HG02610 (cell line): ENCODE data around the gene PEX12.
"Not testable (repeated sequence)": the region's sequence is repeated elsewhere in the genome, so short reads cannot be mapped to it uniquely, and the experiment has no call there.

Experiments used
- ATAC-seq: cut with Tn5 transposase; IDR thresholded peaks from one replicate; pipeline ENCODE4 v1.9.1; 2021; ENCODE audit warnings: mild to moderate bottlenecking, moderate library complexity; ENCODE audit not compliant: unreplicated experiment

Gene PEX12

DNA sequence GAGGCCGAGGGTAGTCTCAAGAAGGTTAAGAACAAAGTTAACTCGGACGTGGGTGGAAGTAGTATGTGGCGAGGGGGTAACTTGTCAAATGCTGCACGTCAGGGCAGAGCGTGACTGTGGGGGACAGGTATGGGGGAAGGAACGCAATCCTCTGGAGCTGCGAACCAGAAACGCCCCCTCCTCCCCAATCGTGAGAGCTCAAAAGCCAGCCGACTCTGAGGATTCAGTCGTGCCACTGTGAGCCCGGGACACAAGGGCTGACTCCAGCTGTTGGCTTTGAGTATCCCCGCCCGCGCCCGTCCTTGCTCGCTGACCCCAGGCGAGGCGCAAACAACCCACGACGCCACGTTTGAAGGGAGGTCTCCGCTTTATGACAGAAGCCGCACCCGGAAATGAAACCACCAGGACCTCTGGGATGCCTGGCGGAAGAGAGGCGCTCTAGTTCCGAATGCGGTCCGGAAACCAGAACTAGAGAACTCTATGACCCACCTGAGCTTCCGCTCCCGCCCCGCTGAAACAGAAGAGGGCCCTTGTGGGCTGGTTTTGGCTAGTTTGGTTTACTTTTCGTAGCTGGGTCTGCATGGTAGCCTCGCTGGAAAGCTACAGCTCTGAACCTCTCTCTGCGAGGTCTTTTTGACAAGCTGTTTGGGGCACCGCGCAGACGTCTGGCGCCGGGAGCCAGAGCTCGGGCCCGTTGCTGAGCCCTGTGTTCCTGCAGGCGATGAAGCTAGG, at the start of gene PEX12:
TSS of gene PEX12 (minus strand) at position 375 of the 732 bp plus-strand sequence. CDS start 550 bp downstream, outside the sequence.
- ATAC-seq, result peak; percentile 90

DNA sequence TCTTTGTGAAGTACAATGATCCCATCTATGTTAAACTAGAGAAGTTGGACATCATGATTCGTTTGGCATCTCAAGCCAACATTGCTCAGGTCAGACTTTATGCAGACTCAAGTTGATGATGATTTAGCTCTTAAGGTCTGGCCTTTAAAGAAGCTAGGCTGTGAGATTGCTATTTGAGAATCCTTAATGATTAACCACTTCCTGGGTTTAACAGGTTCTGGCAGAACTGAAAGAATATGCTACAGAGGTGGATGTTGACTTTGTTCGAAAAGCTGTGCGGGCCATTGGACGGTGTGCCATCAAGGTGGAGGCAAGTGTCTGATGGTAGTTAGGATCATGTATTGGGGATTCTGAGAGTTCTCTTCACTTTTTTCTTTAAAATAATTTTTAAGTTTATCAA, 49.0 kb upstream of the PEX12 start:
- ATAC-seq, result no peak

DNA sequence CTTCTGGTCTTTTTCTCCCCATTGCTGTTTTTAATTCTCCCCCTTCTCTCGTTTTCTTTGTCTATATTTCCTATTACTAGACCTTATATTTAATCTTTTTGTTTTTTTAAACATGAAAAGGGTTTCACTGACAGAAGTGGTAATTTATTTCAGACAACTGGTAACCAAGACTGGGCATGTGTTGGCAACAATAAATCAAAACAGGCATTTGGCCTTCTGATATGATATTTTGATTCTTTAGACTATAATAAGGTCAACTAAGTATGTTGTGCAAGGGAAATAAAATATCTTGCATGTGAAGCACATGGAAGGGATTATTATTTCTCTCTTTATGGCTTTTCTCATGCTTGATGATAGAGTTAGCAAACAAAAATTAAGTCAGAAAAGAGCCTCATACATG, 43.4 kb upstream of the PEX12 start:
- no peak for ATAC-seq

DNA sequence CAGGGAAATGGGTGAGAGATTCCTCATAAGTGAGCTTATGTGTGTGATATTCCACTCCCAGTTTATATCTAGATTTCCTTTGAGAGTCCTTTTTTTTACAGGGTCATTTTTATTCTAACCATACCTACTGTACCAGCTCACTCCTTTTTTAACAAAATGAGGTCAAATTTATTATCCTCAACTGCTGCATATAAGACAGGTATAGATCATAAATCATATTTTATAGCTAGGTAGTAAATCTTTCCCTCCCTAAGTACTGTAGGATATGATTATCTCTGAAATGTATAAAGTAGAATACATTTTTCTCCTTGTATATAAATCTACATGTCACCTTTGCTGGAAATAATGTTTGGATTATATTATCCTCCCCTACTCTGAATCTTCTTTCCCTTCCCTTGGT, 40.3 kb upstream of the PEX12 start:
- no peak for ATAC-seq

DNA sequence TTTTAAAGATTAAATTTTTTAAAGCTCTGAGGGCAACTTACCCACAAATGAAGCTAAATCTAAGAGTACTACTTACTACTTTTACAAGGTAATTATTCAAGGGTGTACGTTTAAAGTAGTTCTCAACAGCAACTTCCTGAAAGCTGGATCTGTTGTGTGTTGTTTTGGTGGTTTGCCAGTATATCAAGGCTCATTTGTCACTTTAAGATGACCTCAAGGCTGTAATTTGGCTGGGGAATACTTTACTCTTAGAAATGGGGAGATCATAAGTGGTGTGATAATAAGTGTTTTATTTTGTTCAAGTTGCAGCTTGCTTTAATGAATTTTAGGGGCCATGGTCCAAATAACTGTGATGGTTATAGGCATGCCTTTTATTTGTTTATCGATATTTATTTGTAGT, 39.1 kb upstream of the PEX12 start:
- ATAC-seq, result no peak

DNA sequence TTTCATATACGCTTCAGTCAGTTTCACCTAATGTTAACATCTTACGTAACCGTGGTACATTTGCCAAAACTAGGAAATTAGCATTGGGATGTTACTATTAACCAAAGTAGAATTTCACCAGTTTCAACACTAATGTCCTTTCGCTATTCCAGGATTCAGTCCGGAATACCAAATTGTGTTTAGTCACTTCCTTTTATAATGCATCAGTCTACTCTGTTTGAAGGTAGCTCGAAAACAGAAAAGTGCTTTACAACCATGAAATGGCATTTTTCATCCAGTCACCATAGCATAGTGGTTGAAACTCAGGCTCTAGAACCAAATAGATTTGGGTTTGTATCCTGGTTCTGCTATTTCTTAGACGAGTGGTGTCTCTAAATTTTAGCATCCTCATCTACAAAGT, 38.2 kb upstream of the PEX12 start:
- ATAC-seq, result no peak

DNA sequence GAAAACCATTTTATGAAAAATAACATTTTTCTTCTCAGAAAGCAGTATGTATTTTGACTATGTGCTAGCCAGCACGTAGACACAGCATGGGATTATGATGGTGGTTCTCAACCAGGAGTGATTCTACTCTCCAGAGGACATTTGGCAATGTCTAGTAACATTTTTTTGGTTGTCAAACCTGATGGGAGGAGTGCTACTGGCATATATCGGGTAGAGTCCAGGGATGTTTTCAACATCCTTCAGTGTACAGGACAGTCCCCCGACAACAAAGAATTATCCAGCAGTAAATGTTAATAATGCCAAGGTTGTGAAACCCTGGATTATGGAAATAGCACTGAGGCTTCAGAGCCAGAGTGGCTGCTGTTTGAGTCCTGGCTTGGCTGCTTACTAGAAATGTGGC, 36.4 kb upstream of the PEX12 start:
- ATAC-seq, result no peak

DNA sequence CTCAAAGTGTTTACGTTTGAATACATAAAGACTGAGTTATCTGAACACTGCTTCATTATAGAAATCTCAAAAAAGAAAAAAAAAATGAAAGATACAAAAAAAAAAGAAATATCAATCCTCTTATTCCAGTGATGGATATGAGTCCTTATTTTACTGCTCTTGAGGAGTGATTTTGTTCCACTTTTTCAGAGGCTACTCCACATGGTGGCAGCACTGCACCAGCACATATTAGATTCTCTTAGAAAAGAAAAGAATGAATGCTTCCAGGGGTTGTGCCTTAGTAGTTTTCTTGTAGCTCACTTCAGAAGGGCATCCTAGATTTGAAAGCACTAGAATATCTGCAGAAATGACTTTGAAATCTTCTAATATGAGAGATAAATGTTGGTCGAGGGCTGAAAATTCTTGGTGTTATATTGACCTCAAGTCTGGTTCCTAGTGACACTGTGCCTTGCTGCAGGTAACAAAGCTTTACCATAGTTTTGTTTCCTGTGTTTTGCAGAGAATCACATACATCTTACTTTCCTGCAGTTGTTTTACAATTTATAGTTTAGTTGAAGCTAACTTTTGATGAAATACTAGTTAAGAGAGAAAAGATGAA, 34.7 kb upstream of the PEX12 start:
- no peak for ATAC-seq

DNA sequence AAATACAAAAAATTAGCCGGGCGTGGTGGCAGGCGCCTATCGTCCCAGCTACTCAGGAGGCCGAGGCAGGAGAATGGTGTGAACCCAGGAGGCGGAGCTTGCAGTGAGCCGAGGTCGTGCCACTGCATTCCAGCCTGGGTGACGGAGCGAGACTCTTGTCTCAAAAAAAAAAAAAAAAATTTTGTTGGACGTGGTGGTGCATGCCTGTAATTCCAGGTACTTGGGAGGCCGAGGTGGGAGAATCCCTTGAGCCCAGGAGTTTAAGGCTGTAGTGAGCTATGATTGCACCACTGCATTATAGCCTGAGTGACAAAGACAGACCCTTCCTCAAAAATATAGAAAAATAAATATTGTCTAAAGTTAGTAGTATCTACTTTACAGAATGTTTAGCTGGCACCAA, 32.4 kb upstream of the PEX12 start:
- ATAC-seq, result not testable (repeated sequence)

DNA sequence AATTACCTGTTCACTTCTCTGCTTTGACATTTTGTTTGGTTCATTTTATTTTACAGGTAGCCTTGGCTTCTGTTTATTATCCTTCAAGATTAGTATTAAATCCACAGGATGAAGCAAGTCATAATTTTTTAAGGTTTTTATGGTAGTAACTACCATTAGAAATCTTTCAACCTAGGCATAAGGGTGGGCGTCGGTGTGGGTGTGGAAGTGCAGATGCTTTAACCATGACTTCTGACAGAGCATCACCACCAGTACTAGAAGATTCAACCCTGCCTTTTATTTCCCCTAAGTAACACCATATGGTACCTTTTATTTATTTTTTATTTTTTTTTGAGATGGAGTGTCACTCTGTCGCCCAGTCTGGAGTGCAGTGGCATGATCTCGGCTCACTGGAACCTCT, 31.5 kb upstream of the PEX12 start:
- no peak for ATAC-seq

DNA sequence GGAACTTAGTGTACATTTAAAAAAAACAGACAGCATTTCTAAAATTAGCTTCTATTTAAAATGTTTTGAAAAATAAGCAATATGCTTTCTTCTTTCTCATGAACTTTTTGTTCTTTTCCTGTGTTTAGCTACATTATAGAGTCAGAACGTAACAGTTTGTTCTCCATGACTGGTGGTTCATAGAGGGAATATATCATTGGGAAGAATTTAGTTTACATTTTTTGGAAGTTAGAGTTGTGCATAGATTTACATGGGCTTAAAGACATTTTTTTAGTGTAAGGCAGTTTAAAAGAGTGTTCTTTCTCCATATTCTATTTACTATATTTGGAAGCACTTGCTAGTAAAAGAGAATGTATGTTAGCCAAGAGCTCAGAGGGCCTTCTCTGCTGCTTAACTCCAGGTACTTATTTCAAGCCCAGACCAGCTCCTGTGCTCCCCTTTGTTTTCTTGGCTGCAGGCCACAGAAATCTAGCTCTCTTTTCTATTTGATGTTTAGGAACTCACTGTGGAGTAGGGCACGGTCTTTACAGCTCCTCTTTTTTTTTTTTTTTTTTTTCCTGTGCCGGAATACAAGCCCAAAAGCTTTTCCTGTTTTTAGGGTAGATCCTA, 29.0 kb upstream of the PEX12 start:
- ATAC-seq, result no peak

DNA sequence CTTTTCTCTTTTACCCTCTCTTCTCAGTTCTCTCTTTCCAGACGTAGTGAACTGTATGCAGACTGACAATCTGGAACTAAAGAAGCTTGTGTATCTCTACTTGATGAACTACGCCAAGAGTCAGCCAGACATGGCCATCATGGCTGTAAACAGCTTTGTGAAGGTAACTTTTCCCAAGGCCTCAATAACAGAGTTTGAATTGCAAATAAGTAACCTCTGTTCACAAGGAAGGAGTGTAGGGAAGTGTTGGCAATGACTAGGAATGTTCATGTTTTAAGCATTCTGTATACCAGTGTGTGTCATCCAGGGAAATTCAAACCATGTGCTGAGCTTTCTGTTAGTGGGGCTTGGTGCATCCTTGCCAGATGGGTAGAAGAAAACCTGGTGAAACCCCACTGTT, 27.3 kb upstream of the PEX12 start:
- no peak for ATAC-seq

DNA sequence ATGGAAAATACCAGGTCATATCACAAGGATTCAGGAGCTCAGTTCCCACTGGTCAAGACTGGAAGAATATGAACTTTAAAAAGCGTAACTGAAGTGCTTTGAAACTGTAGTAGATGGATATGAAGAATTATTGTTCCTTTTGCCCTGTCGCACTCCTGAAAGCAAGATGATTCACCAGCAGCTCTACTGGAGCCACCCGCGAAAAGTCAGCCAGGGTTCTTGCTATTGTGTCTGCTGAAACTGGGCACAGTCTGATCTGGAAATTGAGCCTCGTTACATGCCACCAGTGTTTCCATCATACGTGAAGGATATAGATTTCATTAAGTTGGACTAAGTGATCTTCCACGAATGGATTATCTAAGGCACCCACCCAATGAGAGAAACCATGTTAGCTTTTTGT, 25.3 kb upstream of the PEX12 start:
- ATAC-seq, result no peak

DNA sequence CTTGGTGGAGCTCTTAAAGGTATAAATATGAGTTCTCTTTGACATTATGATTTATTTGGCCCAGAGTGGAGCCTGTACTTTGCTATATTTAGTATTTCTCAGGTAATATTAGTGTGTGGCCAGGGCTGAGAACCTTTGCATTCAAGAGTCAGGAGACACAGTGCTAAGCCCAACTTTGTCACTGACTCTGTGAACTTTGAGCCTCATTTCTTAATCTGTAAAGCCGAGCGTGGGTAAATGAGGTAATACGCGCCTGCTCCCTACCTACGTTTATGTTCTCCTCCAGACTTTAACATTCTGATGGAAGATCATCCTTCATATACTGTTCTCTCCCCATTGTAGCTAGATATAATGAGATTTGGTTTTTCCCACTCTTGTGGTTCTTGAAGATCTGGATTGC, 19.2 kb upstream of the PEX12 start:
- ATAC-seq, result no peak

DNA sequence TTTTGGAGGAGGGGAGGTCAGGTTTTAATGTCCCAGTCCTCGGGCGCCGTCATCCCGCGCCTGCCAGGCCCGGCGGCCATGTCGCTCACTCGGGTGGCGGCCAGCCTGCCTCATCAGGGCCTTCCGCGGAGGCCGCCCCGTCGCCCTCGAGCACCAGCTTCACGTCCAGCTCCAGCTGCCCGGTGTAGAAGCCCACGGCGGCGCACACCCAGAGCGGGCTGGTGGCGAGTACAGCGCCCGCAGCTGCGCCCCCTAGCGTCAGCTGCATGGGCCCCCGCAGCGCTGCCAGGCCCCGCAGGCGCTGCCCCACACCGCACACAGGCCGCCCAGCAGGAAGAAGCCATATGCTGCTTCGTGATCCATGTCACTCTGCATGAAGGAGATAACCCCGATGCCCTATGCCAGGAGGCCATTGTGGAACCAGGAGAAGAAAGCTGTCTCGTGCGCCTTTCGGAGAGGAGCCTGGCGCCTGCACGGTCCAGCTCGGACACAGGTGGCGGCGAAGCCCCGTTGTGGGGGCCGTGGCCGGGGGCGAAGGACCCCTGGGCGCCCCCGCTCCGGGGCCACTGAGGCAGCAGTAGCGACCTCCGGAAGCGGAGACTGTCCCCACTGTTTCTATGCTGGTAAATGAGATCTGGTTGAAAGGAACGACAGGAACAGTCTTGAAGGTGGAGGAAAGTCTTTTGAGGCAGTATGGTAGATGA, 18.3 kb upstream of the PEX12 start:
- ATAC-seq, result no peak

DNA sequence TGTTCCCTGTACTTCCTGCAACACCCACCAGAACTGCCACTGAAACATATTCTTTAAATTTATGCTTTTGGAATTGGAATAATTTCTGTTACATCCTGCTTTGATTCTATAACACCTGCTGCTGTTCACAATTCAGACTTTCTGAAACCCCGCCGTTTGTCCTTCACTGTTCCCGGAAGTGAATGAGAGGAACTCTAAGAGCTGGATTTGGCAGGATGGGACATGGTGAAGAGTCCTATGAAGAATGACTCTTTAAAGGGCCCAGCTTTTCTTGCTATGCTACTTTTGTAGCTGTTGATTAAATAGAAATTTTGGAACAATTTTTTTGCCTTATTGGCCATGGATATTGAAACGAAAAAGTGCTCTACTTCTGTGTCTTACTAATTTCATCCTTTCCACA, 17.7 kb upstream of the PEX12 start:
- no peak for ATAC-seq

DNA sequence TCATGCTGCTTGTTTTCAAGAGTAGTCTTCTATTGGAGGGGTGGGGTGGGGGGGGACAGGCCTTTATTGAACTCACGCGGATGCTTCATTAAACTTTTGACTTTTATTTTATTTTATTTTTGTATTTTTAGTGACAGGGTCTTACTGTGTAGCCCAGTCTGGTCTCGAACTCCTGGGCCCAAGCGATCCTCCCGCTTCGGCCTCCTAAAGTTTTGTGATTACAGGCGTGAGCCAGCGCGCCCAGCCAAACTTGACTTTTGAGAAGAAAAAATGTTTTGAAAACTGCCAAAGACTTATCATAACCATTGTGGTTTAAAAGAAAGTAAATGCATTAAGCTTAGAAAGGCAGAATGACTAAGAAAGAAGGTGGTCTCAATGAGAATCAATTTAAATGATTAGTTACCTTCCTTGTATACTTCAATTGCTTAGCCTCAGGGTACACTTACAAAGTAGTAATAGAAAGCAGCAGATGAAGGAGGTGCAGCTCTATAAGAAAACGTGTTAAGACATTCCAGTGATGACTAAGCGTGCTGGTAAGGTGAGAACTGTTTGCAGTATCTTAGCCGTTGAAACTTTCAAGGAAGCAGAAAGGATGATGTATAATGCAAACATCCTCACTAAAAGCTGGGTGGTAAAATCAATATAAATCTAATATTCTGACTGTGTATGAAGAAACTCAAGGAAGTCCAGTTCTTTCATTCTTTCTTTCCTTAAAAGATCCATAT, 10.0 kb upstream of the PEX12 start:
- ATAC-seq, result no peak

DNA sequence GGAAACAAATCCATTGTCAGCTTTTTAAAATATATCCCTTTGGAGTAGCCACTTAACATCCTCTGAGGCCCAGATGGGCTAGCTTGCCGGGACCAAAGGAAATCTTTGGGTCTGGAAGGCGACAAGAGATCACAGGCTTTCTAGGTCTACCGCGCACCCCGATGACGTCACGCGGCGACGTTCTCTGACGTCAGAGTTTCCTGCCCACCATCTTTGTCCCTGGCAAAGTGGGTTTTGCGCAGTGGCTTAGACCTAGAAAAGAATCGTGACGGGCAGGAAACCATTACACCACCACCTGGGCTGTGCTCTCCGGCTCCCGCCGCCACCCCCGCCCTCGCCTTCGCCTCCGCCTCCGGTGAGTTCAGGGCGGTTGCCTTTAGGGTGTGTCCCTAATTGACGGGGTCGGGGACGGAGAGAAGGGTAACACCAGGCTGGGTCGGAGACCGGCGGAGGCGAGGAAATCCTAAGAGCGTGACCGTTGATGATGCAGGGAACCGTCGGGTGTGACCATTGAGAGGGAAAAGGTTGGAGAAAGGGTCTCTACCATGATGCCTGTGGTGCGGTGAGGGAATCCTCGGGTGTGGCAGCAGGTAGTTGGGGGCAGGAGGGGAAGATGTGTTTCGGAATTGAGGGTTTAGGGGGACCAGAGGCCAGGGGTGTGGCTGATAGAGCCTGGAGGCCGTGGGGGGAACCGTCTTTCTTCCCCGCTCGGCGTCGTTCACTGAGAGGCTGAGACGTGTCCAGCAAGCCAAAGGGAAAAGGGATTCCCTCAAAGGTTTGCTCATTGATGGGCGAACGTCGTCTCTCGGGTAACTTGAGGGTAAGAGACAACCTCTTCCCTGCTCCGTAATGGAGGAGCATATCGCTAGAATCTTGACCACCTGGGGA, 8.9 kb upstream of the PEX12 start, which contains the start of gene AP2B1:
TSS of gene AP2B1 (plus strand) at position 249 of the 888 bp plus-strand sequence. CDS start 6,709 bp downstream, outside the sequence.
- peak; percentile 87 for ATAC-seq

DNA sequence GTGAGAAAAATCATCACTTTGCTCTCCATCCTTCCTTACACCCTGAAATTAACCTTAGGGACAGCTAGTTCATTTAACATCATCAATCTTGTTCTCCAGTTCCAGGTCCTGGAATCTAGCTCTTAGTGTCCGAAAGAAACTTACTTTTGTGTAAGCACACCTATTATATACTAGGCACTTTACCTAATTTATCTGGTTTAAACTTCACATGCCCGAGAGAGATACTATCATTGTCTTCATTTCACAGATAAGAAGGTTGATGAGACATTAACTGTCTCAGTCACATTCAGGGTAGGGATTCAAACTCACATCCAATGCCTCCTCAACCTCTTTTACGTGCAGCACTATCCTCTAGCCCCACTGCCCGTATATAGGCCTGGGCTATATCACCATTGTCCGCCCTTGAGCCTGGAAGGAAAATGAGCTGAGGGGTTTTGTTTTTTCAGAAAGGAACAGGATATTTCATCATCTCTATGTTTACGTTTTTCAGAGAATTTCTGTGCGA, 8.2 kb upstream of the PEX12 start:
- no peak for ATAC-seq

DNA sequence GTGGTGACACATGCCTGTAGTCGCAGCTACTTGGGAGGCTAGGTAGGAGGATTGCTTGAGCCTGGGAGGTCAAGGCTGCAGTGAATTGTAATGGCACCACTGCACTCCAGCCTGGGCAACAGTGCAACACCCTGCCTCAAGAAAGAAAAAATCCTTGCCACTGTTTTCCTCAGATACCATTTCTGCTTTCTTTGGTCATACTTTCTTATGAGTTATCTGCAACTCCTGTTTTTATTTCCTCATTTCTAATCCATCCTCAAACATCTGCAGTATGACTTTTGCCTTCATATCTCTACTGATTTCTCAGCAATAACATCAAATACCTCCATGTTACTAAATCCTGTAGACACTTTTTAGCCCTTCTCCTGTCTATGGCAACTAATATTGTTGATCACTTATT, 5.7 kb upstream of the PEX12 start:
- ATAC-seq, result no peak
